HG02840 (cell line): Measurements from ENCODE around the gene TCHHL1.

ENCODE experiments used
- ATAC-seq: cut with Tn5 transposase; IDR thresholded peaks from one replicate; pipeline ENCODE4 v1.9.1; 2021; ENCODE audit warnings: mild to moderate bottlenecking, moderate library complexity, moderate number of reproducible peaks; ENCODE audit not compliant: unreplicated experiment, low FRiP score

Gene TCHHL1

GRCh38 chr1:152039886-152040285 lies 49.0 kb downstream of the TCHHL1 start:
- ATAC-seq = no peak

- no peak for ATAC-seq
These were observed 49.4 kb downstream of the TCHHL1 start for GRCh38 chr1:152039461-152039860.

GRCh38 chr1:152038871-152039270 lies 50.0 kb downstream of the TCHHL1 start:
- ATAC-seq = no peak

GRCh38 chr1:152036267-152037216 lies 52.3 kb downstream of the TCHHL1 start, which contains the start of gene S100A11:
Gene S100A11 (minus strand): TSS chr1:152037004. CDS start chr1:152036915, 89 bp downstream.
- ATAC-seq = no peak

DNA sequence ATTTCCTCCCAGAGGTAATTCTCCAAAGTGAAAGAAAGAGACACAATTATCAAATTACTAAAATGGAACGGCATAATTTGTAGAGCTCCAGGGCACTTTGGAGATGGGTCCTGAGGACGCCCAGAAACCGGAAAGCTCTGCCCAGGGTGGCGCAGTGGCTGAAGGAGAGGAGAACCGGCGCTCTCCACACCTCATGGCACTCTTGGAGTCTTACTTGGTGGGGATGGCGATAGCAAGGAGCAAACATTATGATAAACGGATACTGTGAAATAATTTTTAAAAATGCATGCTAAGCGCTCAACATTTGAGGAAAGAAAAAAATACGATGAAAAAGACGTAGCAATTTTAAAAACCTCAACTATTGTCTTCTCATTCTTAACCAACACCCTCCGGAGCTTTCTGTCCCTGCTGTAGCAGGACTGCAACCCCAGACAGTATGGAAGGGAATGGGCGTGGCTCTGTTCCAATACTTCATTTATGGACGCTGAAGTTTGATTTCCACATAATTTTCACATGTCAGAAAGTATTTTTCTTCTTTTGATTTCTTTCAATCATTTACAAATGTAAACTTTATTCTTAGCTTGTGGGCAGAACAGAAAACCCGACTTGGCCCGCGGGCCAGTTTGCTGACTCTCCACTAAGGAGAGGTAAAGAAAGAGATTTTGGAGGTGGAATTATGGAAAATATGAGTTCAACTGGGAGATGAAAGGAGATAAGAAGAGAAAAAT lies 53.2 kb downstream of the TCHHL1 start:
- no peak for ATAC-seq

DNA sequence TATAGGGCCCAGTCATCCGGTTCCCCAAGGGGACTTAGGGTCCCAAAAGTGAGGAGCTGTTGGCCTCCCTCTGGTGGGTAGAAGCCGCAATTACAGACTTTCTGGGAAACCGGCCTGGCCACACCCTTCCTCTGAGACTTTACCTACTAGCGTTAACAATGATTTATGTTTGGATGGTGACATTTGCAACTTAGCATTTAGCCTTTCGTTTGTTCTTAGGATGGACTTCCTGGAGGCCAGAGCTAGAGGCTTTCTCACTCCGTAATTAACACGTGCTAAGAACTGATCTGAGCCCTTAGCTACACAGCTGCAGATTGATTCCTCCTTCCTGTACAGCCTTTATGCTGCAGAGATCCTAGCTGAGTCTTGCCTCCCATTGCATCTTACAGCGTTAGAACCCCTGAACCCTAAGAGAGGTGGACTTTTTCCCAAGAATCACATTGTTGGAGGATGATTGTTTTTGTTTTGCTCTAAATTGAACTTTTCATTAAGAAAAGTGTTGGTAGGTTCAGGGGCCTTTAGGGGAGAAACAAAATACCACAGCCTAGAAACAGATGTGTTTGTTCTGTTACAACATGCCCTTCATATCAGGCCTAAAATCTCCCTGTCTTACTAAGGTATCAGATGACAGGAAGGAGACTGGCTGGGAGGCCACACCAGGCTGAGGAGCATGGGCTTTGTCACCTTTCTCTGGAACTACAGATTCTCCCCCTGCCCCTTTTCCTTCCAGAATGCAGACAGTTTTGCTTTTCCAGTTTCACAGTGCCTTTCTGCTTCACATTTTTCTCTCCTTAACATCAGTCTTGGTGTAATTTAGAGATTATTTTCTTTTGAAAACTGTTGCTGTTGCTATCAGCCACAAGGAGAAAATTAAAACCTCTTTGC lies 54.0 kb downstream of the TCHHL1 start:
- no peak for ATAC-seq

DNA sequence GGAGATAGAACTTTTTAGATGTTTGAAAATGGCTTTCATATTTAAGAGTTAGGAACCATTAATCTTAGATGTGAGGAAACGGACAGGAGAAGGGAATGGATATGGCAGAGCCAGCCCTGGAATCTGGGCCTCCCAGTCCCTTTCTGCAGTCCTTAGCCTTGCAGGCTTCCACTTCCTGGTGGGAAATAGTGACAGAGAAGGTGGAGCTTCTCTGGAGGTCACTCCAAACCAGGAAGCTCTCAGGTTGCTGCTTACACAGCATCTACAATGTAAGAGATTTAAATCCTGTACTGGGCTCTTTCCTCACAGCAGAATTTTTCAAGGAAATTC lies 54.6 kb downstream of the TCHHL1 start:
- ATAC-seq = no peak
